ENCODE data around the gene ATM.

The ATM gene

GRCh38 chr11:108206171-108206570 is 16.7 kb upstream of the ATM start:
- Histone ChIP-seq H4K5ac (ENCODE audit: low read length) (no peak overlapping the region), H3K18ac (ENCODE audit: low read length) (no peak overlapping the region), H3K79me1 (ENCODE audit: low read length) (peaks cover 21% of the 10 kb centered on the region), H3K4ac (ENCODE audit: low read depth, low read length) (no peak overlapping the region), H3K36me3 (ENCODE audit: control insufficient read depth, insufficient read depth, low read length) (peaks cover 2% of the 10 kb centered on the region), H4K8ac (ENCODE audit: low read depth, low read length) (no peak overlapping the region), H3K79me2 (ENCODE audit: control insufficient read depth, insufficient read depth, low read length) (peaks cover 39% of the 10 kb centered on the region), H3K56ac (ENCODE audit: low read length) (no peak overlapping the region), H3K4me2 (ENCODE audit: low read length) (no peak overlapping the region), H3K4me3 (ENCODE audit: low read length) (no peak overlapping the region), H3K27me3 (ENCODE audit: insufficient read depth, low read length, poor library complexity) (no peaks in the 10 kb centered on the region), H3K9ac (ENCODE audit: low read length) (no peak overlapping the region), H2AK5ac (ENCODE audit: low read length) (no peak overlapping the region), H2BK15ac (replicated peaks; ENCODE audit: low read depth) (no peak overlapping the region), H3K23ac (ENCODE audit: low read length) (no peak overlapping the region), H2BK5ac (ENCODE audit: low read length) (no peak overlapping the region), H2BK120ac (ENCODE audit: low read depth, low read length) (no peak overlapping the region), H3K4me1 (ENCODE audit: control insufficient read depth, low read depth, low read length) (no peaks in the 10 kb centered on the region), H3K27ac (ENCODE audit: low read depth, low read length) (no peak overlapping the region)
- DNase-seq: no peak
- WGBS (ENCODE audit: extremely low coverage, insufficient coverage, low lambda C conversion rate): no CpG with 5 or more reads among the region's 6 CpGs

DNA sequence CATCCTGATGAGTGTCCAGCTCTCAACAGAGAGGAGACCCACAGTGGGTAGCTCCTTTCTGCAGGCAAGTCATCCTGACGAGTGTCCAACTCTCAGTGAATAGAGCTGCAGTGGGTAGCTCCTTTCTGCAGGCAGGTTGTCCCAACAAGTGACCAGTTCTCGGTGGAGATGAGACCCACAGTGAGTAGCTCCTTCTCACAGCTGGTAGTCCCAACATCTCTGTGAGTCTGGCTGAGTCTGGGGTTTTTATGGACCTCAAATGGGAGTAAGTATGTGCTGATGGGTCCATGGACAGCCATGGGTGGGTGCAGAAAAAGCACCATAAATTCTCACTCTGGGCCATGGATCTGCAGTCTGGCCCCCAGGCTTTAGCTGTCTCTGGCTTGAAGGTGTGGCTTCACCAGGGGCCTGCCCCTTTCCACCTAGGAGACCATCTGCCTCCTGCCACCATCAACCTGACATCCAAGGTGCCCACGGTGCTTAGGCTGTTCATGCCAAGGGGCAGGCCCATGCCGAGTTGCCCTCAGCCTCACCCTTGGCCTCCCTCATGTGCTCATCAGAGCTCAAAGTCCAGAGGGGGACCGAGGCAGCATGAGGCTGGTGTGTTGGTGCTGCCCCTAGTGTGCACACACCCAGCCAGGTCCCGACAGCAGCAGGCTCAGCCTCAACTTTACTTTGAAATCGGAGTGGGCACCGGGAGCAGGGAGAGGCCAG is 15.7 kb upstream of the ATM start:
- H2BK5ac ChIP-seq (ENCODE audit: low read length): no peak overlapping the region
- H3K18ac ChIP-seq (ENCODE audit: low read length): no peak overlapping the region
- no peak overlapping the region for H4K5ac ChIP-seq (ENCODE audit: low read length)
- peaks cover 39% of the 10 kb centered on the region for H3K79me2 ChIP-seq (ENCODE audit: control insufficient read depth, insufficient read depth, low read length)
- H2AK5ac ChIP-seq (ENCODE audit: low read length): no peak overlapping the region
- no peak overlapping the region for H3K9ac ChIP-seq (ENCODE audit: low read length)
- H4K8ac ChIP-seq (ENCODE audit: low read depth, low read length): no peak overlapping the region
- peaks cover 2% of the 10 kb centered on the region for H3K36me3 ChIP-seq (ENCODE audit: control insufficient read depth, insufficient read depth, low read length)
- no peak for DNase-seq
- peaks cover 19% of the 10 kb centered on the region for H3K79me1 ChIP-seq (ENCODE audit: low read length)
- H3K4me3 ChIP-seq (ENCODE audit: low read length): no peak overlapping the region
- H3K4ac ChIP-seq (ENCODE audit: low read depth, low read length): no peak overlapping the region
- no peak overlapping the region for H3K4me2 ChIP-seq (ENCODE audit: low read length)
- no peak overlapping the region for H3K27ac ChIP-seq (ENCODE audit: low read depth, low read length)
- H3K56ac ChIP-seq (ENCODE audit: low read length): no peak overlapping the region
- no peaks in the 10 kb centered on the region for H3K4me1 ChIP-seq (ENCODE audit: control insufficient read depth, low read depth, low read length)
- H3K23ac ChIP-seq (ENCODE audit: low read length): no peak overlapping the region
- H2BK15ac ChIP-seq (replicated peaks; ENCODE audit: low read depth): no peak overlapping the region
- H3K27me3 ChIP-seq (ENCODE audit: insufficient read depth, low read length, poor library complexity): no peaks in the 10 kb centered on the region
- H2BK120ac ChIP-seq (ENCODE audit: low read depth, low read length): no peak overlapping the region
- no CpG with 5 or more reads among the region's 8 CpGs for WGBS (ENCODE audit: extremely low coverage, insufficient coverage, low lambda C conversion rate)

- WGBS (ENCODE audit: extremely low coverage, insufficient coverage, low lambda C conversion rate): no CpG with 5 or more reads among the region's 6 CpGs
- Histone ChIP-seq H3K4me2 (ENCODE audit: low read length) (no peak overlapping the region), H3K79me1 (ENCODE audit: low read length) (peaks cover 19% of the 10 kb centered on the region), H3K23ac (ENCODE audit: low read length) (no peak overlapping the region), H3K18ac (ENCODE audit: low read length) (no peak overlapping the region), H3K27me3 (ENCODE audit: insufficient read depth, low read length, poor library complexity) (no peaks in the 10 kb centered on the region), H3K4ac (ENCODE audit: low read depth, low read length) (no peak overlapping the region), H2BK15ac (replicated peaks; ENCODE audit: low read depth) (no peak overlapping the region), H3K4me1 (ENCODE audit: control insufficient read depth, low read depth, low read length) (no peaks in the 10 kb centered on the region), H4K5ac (ENCODE audit: low read length) (no peak overlapping the region), H2BK5ac (ENCODE audit: low read length) (no peak overlapping the region), H3K79me2 (ENCODE audit: control insufficient read depth, insufficient read depth, low read length) (peaks cover 39% of the 10 kb centered on the region), H2AK5ac (ENCODE audit: low read length) (no peak overlapping the region), H3K27ac (ENCODE audit: low read depth, low read length) (no peak overlapping the region), H3K36me3 (ENCODE audit: control insufficient read depth, insufficient read depth, low read length) (peaks cover 2% of the 10 kb centered on the region), H4K8ac (ENCODE audit: low read depth, low read length) (no peak overlapping the region), H3K9ac (ENCODE audit: low read length) (no peak overlapping the region), H3K56ac (ENCODE audit: low read length) (no peak overlapping the region), H3K4me3 (ENCODE audit: low read length) (no peak overlapping the region), H2BK120ac (ENCODE audit: low read depth, low read length) (no peak overlapping the region)
- DNase-seq: no peak
Measured at GRCh38 chr11:108207683-108208060, 15.2 kb upstream of the ATM start.

GRCh38 chr11:108210441-108210840 is 12.4 kb upstream of the ATM start:
- no peak overlapping the region for H3K4me2 ChIP-seq (ENCODE audit: low read length)
- no peak overlapping the region for H2AK5ac ChIP-seq (ENCODE audit: low read length)
- H3K36me3 ChIP-seq (ENCODE audit: control insufficient read depth, insufficient read depth, low read length): peaks cover 2% of the 10 kb centered on the region
- no peak overlapping the region for H2BK15ac ChIP-seq (replicated peaks; ENCODE audit: low read depth)
- no peak overlapping the region for H2BK5ac ChIP-seq (ENCODE audit: low read length)
- peaks cover 15% of the 10 kb centered on the region for H3K79me1 ChIP-seq (ENCODE audit: low read length)
- no peak overlapping the region for H3K4me3 ChIP-seq (ENCODE audit: low read length)
- no peak overlapping the region for H2BK120ac ChIP-seq (ENCODE audit: low read depth, low read length)
- no peaks in the 10 kb centered on the region for H3K4me1 ChIP-seq (ENCODE audit: control insufficient read depth, low read depth, low read length)
- H3K9ac ChIP-seq (ENCODE audit: low read length): no peak overlapping the region
- H3K27me3 ChIP-seq (ENCODE audit: insufficient read depth, low read length, poor library complexity): no peaks in the 10 kb centered on the region
- H4K8ac ChIP-seq (ENCODE audit: low read depth, low read length): no peak overlapping the region
- no peak for DNase-seq
- no peak overlapping the region for H3K27ac ChIP-seq (ENCODE audit: low read depth, low read length)
- no peak overlapping the region for H4K5ac ChIP-seq (ENCODE audit: low read length)
- H3K56ac ChIP-seq (ENCODE audit: low read length): no peak overlapping the region
- peaks cover 44% of the 10 kb centered on the region for H3K79me2 ChIP-seq (ENCODE audit: control insufficient read depth, insufficient read depth, low read length)
- H3K23ac ChIP-seq (ENCODE audit: low read length): no peak overlapping the region
- no peak overlapping the region for H3K4ac ChIP-seq (ENCODE audit: low read depth, low read length)
- no CpG with 5 or more reads among the region's 1 CpG for WGBS (ENCODE audit: extremely low coverage, insufficient coverage, low lambda C conversion rate)
- no peak overlapping the region for H3K18ac ChIP-seq (ENCODE audit: low read length)

DNA sequence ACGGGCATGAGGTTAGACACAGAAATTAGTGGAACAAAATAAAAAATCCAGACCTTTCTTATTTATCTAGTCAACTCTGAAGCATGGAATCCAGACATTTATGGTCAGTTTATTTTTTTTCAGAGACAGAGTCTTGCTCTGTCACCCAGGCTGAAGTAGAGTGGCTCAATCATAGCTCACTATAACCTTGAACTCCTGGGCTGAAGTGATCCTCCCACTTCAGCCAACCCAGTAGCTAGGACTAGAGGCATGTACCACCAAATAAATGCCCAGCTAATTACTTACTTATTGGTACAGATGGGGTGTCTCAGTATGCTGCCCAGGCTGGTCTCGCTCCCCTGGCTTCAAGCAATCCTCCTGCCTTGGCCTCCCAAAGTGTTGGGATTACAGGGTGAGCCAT is 9.1 kb upstream of the ATM start:
- Histone ChIP-seq H4K5ac (ENCODE audit: low read length) (no peak overlapping the region), H3K18ac (ENCODE audit: low read length) (no peak overlapping the region), H3K4me2 (ENCODE audit: low read length) (no peak overlapping the region), H3K4me3 (ENCODE audit: low read length) (no peak overlapping the region), H3K27me3 (ENCODE audit: insufficient read depth, low read length, poor library complexity) (no peaks in the 10 kb centered on the region), H2BK15ac (replicated peaks; ENCODE audit: low read depth) (no peak overlapping the region), H2BK5ac (ENCODE audit: low read length) (no peak overlapping the region), H3K79me1 (ENCODE audit: low read length) (peaks cover 9% of the 10 kb centered on the region), H3K27ac (ENCODE audit: low read depth, low read length) (no peak overlapping the region), H2AK5ac (ENCODE audit: low read length) (no peak overlapping the region), H3K23ac (ENCODE audit: low read length) (no peak overlapping the region), H3K4ac (ENCODE audit: low read depth, low read length) (no peak overlapping the region), H4K8ac (ENCODE audit: low read depth, low read length) (no peak overlapping the region), H3K36me3 (ENCODE audit: control insufficient read depth, insufficient read depth, low read length) (no peaks in the 10 kb centered on the region), H3K79me2 (ENCODE audit: control insufficient read depth, insufficient read depth, low read length) (peaks cover 41% of the 10 kb centered on the region), H2BK120ac (ENCODE audit: low read depth, low read length) (no peak overlapping the region), H3K9ac (ENCODE audit: low read length) (no peak overlapping the region), H3K4me1 (ENCODE audit: control insufficient read depth, low read depth, low read length) (peaks cover 2% of the 10 kb centered on the region), H3K56ac (ENCODE audit: low read length) (no peak overlapping the region)
- WGBS (ENCODE audit: extremely low coverage, insufficient coverage, low lambda C conversion rate): no CpG with 5 or more reads among the region's 2 CpGs
- no peak for DNase-seq

DNA sequence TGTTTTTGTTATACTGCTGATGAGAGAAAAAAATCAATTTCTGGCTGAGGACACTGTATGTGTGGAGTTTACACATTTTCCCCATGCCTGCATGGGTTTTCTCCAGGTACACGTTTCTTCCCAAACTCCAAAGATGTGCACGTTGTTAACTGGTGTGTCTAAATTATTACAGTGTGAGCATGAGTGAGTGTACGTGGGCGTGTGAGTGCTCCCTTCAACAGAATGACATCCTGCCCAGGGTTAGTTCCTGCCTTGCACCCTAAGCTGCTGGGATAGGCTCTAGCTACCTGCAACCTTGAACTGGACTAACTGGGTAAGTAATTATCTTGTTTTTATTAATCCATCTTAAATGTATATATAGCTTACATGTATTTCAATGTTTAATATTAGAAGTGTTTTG is 5.9 kb upstream of the ATM start:
- H2BK5ac ChIP-seq (ENCODE audit: low read length): no peak overlapping the region
- no peak for DNase-seq
- no peak overlapping the region for H2BK120ac ChIP-seq (ENCODE audit: low read depth, low read length)
- H4K5ac ChIP-seq (ENCODE audit: low read length): no peak overlapping the region
- WGBS (ENCODE audit: extremely low coverage, insufficient coverage, low lambda C conversion rate): no CpG with 5 or more reads among the region's 4 CpGs
- H3K27ac ChIP-seq (ENCODE audit: low read depth, low read length): no peak overlapping the region
- H3K4me2 ChIP-seq (ENCODE audit: low read length): no peak overlapping the region
- no peaks in the 10 kb centered on the region for H3K27me3 ChIP-seq (ENCODE audit: insufficient read depth, low read length, poor library complexity)
- peaks cover 53% of the 10 kb centered on the region for H3K79me2 ChIP-seq (ENCODE audit: control insufficient read depth, insufficient read depth, low read length)
- H3K79me1 ChIP-seq (ENCODE audit: low read length): peaks cover 11% of the 10 kb centered on the region
- no peak overlapping the region for H3K4me3 ChIP-seq (ENCODE audit: low read length)
- H3K56ac ChIP-seq (ENCODE audit: low read length): peak overlapping the region; percentile 10
- no peaks in the 10 kb centered on the region for H3K36me3 ChIP-seq (ENCODE audit: control insufficient read depth, insufficient read depth, low read length)
- H3K18ac ChIP-seq (ENCODE audit: low read length): no peak overlapping the region
- no peak overlapping the region for H3K9ac ChIP-seq (ENCODE audit: low read length)
- H2AK5ac ChIP-seq (ENCODE audit: low read length): no peak overlapping the region
- H3K23ac ChIP-seq (ENCODE audit: low read length): no peak overlapping the region
- no peak overlapping the region for H4K8ac ChIP-seq (ENCODE audit: low read depth, low read length)
- H3K4me1 ChIP-seq (ENCODE audit: control insufficient read depth, low read depth, low read length): peaks cover 9% of the 10 kb centered on the region
- H2BK15ac ChIP-seq (replicated peaks; ENCODE audit: low read depth): no peak overlapping the region
- H3K4ac ChIP-seq (ENCODE audit: low read depth, low read length): no peak overlapping the region
